ENCODE measurements around the gene ZNF613. TPM values are rescaled to one million over a fixed set of nuclear protein-coding genes. Genes with fewer than 3 reads are reported as not detected.

ZNF613 gene
- total and polyA plus RNA-seq, 2 donors (not counting 1 experiment from before 2014, with no cell fraction given), result 3.0 to 7.0 TPM

DNA sequence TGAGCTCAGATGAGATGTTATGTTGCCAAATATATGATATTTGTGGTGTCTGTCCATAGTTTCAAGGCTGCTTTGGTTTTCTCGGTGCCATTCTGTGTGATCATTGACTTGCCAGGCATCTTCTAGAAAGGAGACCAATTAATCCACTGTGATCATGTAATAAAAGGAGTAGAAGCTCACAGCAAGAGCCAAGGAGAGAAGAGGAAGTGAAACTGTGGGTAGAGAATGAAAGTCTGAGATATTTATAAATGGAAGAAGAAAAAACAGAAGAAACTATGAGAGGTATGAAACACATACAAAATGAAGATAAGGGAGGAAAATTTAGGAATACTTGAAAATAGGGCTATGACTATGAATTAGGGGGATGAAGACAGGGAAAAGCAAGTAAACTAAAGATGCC, 11.1 kb upstream of the ZNF613 start:
- no peaks in the 10 kb centered on the region for H3K27me3 Mint-ChIP-seq
- H3K36me3 ChIP-seq (replicated peaks in 1 of 2; ENCODE audit: control extremely low read depth in 1 of 2, control insufficient read depth in 1 of 2, extremely low read depth in 1 of 2, insufficient read depth in 2 of 2, low read length in 1 of 2), result no peaks in the 10 kb centered on the region
- whole genome bisulfite sequencing (ENCODE audit: insufficient coverage), result 100% methylated on average over 1 of the region's 1 CpG
- ChIA-PET POLR2A (no interaction called here), CTCF (no interaction called here)
- H3K4me3 Mint-ChIP-seq, result no peak overlapping the region
- H3K9ac ChIP-seq (ENCODE audit: low read length), result no peak overlapping the region
- H3K4me3 ChIP-seq (ENCODE audit: control extremely low read depth in 1 of 5, extremely low read depth in 1 of 5, insufficient read depth in 1 of 5, low read depth in 2 of 5, low read length in 4 of 5), result no peak overlapping the region
- no peak for DNase-seq
- no peaks in the 10 kb centered on the region for H3K27me3 ChIP-seq (replicated peaks in 1 of 4; ENCODE audit: control extremely low read depth in 1 of 4, control insufficient read depth in 3 of 4, insufficient read depth in 4 of 4, low read length in 3 of 4)
- ATAC-seq (ENCODE audit: low read depth), result no peak
- peaks cover 2% of the 10 kb centered on the region for H3K4me1 Mint-ChIP-seq
- no peaks in the 10 kb centered on the region for H3K79me2 ChIP-seq (ENCODE audit: control insufficient read depth, insufficient read depth, low read length)
- H2AFZ ChIP-seq (ENCODE audit: insufficient read depth, low read depth, low read length, poor library complexity, severe bottlenecking), result no peak overlapping the region
- H4K20me1 ChIP-seq (ENCODE audit: control insufficient read depth, insufficient read depth, low read length, poor library complexity, severe bottlenecking), result no peaks in the 10 kb centered on the region
- no peak overlapping the region for H3K27ac Mint-ChIP-seq
- peaks cover 40% of the 10 kb centered on the region for H3K9me3 Mint-ChIP-seq (ENCODE audit: insufficient read depth)
- no peak overlapping the region for H3K4me2 ChIP-seq (replicated peaks; ENCODE audit: low read depth, low read length, poor library complexity, severe bottlenecking)
- H3K9me3 ChIP-seq (ENCODE audit: control extremely low read depth in 1 of 3, control insufficient read depth in 2 of 3, insufficient read depth in 1 of 3, low read length in 2 of 3), result peaks cover 29 to 83% (median 44%) of the 10 kb centered on the region in 3 donors
- intact Hi-C loops (cut with micrococcal nuclease), result no loop called here
- no peak overlapping the region for H3K27ac ChIP-seq (ENCODE audit: low read length in 2 of 2)
- no peaks in the 10 kb centered on the region for H3K4me1 ChIP-seq (ENCODE audit: control insufficient read depth in 2 of 2, insufficient read depth in 2 of 2, low read length in 2 of 2)
- no peak for TF ChIP-seq EZH2 (IDR thresholded peaks at IDR 0.05; ENCODE audit: borderline replicate concordance, insufficient read depth, low read depth, low read length, poor library complexity, severe bottlenecking)
- TF ChIP-seq, protein P1, sequence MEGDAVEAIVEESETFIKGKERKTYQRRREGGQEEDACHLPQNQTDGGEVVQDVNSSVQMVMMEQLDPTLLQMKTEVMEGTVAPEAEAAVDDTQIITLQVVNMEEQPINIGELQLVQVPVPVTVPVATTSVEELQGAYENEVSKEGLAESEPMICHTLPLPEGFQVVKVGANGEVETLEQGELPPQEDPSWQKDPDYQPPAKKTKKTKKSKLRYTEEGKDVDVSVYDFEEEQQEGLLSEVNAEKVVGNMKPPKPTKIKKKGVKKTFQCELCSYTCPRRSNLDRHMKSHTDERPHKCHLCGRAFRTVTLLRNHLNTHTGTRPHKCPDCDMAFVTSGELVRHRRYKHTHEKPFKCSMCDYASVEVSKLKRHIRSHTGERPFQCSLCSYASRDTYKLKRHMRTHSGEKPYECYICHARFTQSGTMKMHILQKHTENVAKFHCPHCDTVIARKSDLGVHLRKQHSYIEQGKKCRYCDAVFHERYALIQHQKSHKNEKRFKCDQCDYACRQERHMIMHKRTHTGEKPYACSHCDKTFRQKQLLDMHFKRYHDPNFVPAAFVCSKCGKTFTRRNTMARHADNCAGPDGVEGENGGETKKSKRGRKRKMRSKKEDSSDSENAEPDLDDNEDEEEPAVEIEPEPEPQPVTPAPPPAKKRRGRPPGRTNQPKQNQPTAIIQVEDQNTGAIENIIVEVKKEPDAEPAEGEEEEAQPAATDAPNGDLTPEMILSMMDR (IDR thresholded peaks at IDR 0.05), result no peak

DNA sequence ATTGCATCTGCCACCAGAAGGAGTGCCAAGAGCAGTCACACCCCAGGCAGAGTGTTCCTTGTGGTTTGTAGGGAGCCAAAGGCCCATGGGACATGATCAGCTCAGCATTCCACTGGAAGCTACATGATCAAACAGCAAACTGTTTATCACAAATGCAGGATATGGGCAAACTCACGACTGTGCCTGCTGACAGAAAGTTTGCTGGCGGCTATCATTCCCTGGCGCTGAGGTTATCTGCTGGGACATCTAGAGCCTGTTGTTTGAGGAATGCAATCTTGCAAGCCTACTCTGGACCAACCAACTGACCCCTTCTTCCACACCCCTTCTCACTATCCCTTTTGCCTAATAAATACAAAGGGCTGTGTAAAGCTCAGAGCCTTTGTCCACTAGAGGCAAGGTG, 7.7 kb upstream of the ZNF613 start:
- Mint-ChIP-seq H3K9me3 (ENCODE audit: insufficient read depth) (peaks cover 30% of the 10 kb centered on the region), H3K27me3 (no peaks in the 10 kb centered on the region), H3K4me3 (no peak overlapping the region), H3K4me1 (peaks cover 2% of the 10 kb centered on the region), H3K27ac (no peak overlapping the region)
- H2AFZ ChIP-seq (ENCODE audit: insufficient read depth, low read depth, low read length, poor library complexity, severe bottlenecking), result no peak overlapping the region
- no peak for DNase-seq
- peaks cover 28 to 88% (median 47%) of the 10 kb centered on the region in 3 donors for H3K9me3 ChIP-seq (ENCODE audit: control extremely low read depth in 1 of 3, control insufficient read depth in 2 of 3, insufficient read depth in 1 of 3, low read length in 2 of 3)
- H3K4me1 ChIP-seq (ENCODE audit: control insufficient read depth in 2 of 2, insufficient read depth in 2 of 2, low read length in 2 of 2), result no peaks in the 10 kb centered on the region
- 100% methylated on average over 2 of the region's 3 CpGs for WGBS (ENCODE audit: insufficient coverage)
- TF ChIP-seq EZH2 (IDR thresholded peaks at IDR 0.05; ENCODE audit: borderline replicate concordance, insufficient read depth, low read depth, low read length, poor library complexity, severe bottlenecking), result no peak
- TF ChIP-seq, protein P1 (IDR thresholded peaks at IDR 0.05), result no peak
- POLR2A ChIA-PET, result no interaction called here
- H3K79me2 ChIP-seq (ENCODE audit: control insufficient read depth, insufficient read depth, low read length), result no peaks in the 10 kb centered on the region
- intact Hi-C loops (cut with micrococcal nuclease), result no loop called here
- no peak overlapping the region for H3K4me3 ChIP-seq (ENCODE audit: control extremely low read depth in 1 of 5, extremely low read depth in 1 of 5, insufficient read depth in 1 of 5, low read depth in 2 of 5, low read length in 4 of 5)
- no peaks in the 10 kb centered on the region for H3K36me3 ChIP-seq (replicated peaks in 1 of 2; ENCODE audit: control extremely low read depth in 1 of 2, control insufficient read depth in 1 of 2, extremely low read depth in 1 of 2, insufficient read depth in 2 of 2, low read length in 1 of 2)
- no peak overlapping the region for H3K27ac ChIP-seq (ENCODE audit: low read length in 2 of 2)
- CTCF ChIA-PET, result interaction anchor here (0.6 kb wide), 1 partner anchor 43 kb away, joined by 3 read pairs; no protein-coding TSS in a partner anchor
- H4K20me1 ChIP-seq (ENCODE audit: control insufficient read depth, insufficient read depth, low read length, poor library complexity, severe bottlenecking), result no peaks in the 10 kb centered on the region
- no peak overlapping the region for H3K4me2 ChIP-seq (replicated peaks; ENCODE audit: low read depth, low read length, poor library complexity, severe bottlenecking)
- ATAC-seq (ENCODE audit: low read depth), result no peak
- no peaks in the 10 kb centered on the region for H3K27me3 ChIP-seq (replicated peaks in 1 of 4; ENCODE audit: control extremely low read depth in 1 of 4, control insufficient read depth in 3 of 4, insufficient read depth in 4 of 4, low read length in 3 of 4)
- H3K9ac ChIP-seq (ENCODE audit: low read length), result no peak overlapping the region

Measured in B cell (primary cell).